A673 (cell line): ENCODE results near the gene DSCAML1. TPM values are rescaled to one million over a fixed set of nuclear protein-coding genes. Genes with fewer than 3 reads are reported as not detected.

Experiments
- BruUV-seq: library from RNA; stranded (reverse); fragments of 400-500 nt; replicated peaks from 2 replicates; lab custom pipeline; 2021; lab: Mats Ljungman, UMichigan
- CTCF ChIA-PET: fragments of 300-600 bp; sonication (Branson Sonifier 250); formaldehyde crosslinking; loops from one replicate; lab custom pipeline; 2022; ENCODE audit warnings: antibody characterized with exemption; lab: Charles Lee
- POLR2A ChIA-PET: fragments of 300-600 bp; sonication (Branson Sonifier 250); formaldehyde crosslinking; loops from one replicate; lab custom pipeline; 2022; ENCODE audit warnings: antibody characterized with exemption; ENCODE audit not compliant: low non-redundant PET; lab: Charles Lee
- DNase-seq: peaks from one replicate; pipeline ENCODE4 v3.0.0-alpha.2; 2015; ENCODE audit warnings: low spot score
- H3K27ac ChIP-seq: fragments of 200-600 bp; sonication (generic); 2 replicates; pipeline ENCODE4 v1.5.1; 2016; ENCODE audit warnings: mixed run types, low read depth, mild to moderate bottlenecking, mixed read lengths, antibody characterized with exemption, low read length; ENCODE audit not compliant: poor library complexity, severe bottlenecking
- H3K27me3 ChIP-seq: fragments of 200-600 bp; sonication (generic); replicated peaks from 2 replicates; pipeline ENCODE4 v1.6.1; 2017; ENCODE audit warnings: mixed run types, low read depth, mild to moderate bottlenecking, mixed read lengths, antibody characterized with exemption, low read length; ENCODE audit not compliant: insufficient read depth, poor library complexity
- H3K36me3 ChIP-seq: fragments of 200-600 bp; sonication (generic); 2 replicates; pipeline ENCODE4 v1.6.1; 2016; ENCODE audit warnings: mixed run types, mild to moderate bottlenecking, mixed read lengths, antibody characterized with exemption, low read length; ENCODE audit not compliant: insufficient read depth, poor library complexity, severe bottlenecking
- H3K4me1 ChIP-seq: fragments of 200-600 bp; sonication (generic); 2 replicates; pipeline ENCODE4 v1.6.1; 2017; ENCODE audit warnings: mixed run types, mild to moderate bottlenecking, mixed read lengths, antibody characterized with exemption, low read length; ENCODE audit not compliant: insufficient read depth, poor library complexity, severe bottlenecking
- H3K4me3 ChIP-seq: fragments of 200-600 bp; sonication (generic); 2 replicates; pipeline ENCODE4 v1.5.1; 2016; ENCODE audit warnings: low read depth, mixed run types, mild to moderate bottlenecking, mixed read lengths, low read length; ENCODE audit not compliant: poor library complexity, severe bottlenecking
- H3K9me3 ChIP-seq: fragments of 200-600 bp; sonication (generic); 2 replicates; pipeline ENCODE4 v1.6.1; 2016; ENCODE audit warnings: mixed run types, low read depth, mild to moderate bottlenecking, mixed read lengths, antibody characterized with exemption, low read length; ENCODE audit not compliant: poor library complexity, severe bottlenecking
- EZH2 ChIP-seq: fragments of 200-600 bp; sonication (generic); IDR thresholded peaks from 2 replicates; pipeline ENCODE4 v1.6.1; 2017; ENCODE audit warnings: borderline replicate concordance, low read depth, mild to moderate bottlenecking, mixed read lengths, antibody characterized with exemption, low read length; ENCODE audit not compliant: poor library complexity, severe bottlenecking
- intact Hi-C: fragments of 100-400 bp; cut with micrococcal nuclease; formaldehyde crosslinking; loops from one replicate; pipeline ENCODE4 v1.10.0; 2022; ENCODE audit not compliant: unreplicated experiment
- total RNA-seq: library from RNA; stranded (reverse); gene quantifications from 2 replicates; pipeline ENCODE4 v1.2.3, GENCODE V29; 2021
- TF ChIP-seq, protein P1 (sequence below): fragments of 300-800, 200-600 bp; sonication (generic); conservative IDR thresholded peaks from 2 replicates; pipeline ENCODE4 v1.5.1; 2017; ENCODE audit warnings: low read depth, mild to moderate bottlenecking, antibody characterized with exemption, low read length, moderate library complexity, mixed read lengths

DSCAML1 gene
- total RNA-seq, 1 experiment from 2014 or later: not detected

DNA sequence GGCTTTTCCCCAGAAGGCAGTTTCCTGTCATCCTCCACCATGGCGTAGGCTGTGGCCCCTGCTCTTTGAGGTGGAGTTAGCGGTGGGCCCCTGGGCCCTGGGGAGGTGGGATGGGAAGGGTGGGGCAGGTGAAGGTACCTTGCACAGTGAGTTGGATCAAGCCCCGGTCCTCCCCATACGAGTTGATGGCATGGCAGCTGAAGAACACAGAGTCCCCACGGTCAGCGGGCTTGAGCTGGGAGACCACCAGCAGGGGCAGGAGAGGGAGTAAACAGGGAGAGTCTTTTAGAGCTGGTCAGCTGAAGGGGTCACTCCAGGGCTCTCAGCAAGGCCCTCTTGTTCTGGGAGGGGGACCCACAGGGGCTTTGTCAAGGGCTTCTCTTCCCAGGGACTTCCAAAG, 316.0 kb downstream of the DSCAML1 start:
- ChIA-PET CTCF (no interaction called here), POLR2A (no interaction called here)
- peaks cover 11% of the 10 kb centered on the region for H3K27me3 ChIP-seq
- BruUV-seq: no TSS peak
- DNase-seq: no peak
- no peaks in the 10 kb centered on the region for H3K9me3 ChIP-seq
- H3K4me1 ChIP-seq: no peaks in the 10 kb centered on the region
- H3K4me3 ChIP-seq: no peak overlapping the region
- no peak overlapping the region for H3K27ac ChIP-seq
- TF ChIP-seq EZH2: no peak
- TF ChIP-seq, protein P1, sequence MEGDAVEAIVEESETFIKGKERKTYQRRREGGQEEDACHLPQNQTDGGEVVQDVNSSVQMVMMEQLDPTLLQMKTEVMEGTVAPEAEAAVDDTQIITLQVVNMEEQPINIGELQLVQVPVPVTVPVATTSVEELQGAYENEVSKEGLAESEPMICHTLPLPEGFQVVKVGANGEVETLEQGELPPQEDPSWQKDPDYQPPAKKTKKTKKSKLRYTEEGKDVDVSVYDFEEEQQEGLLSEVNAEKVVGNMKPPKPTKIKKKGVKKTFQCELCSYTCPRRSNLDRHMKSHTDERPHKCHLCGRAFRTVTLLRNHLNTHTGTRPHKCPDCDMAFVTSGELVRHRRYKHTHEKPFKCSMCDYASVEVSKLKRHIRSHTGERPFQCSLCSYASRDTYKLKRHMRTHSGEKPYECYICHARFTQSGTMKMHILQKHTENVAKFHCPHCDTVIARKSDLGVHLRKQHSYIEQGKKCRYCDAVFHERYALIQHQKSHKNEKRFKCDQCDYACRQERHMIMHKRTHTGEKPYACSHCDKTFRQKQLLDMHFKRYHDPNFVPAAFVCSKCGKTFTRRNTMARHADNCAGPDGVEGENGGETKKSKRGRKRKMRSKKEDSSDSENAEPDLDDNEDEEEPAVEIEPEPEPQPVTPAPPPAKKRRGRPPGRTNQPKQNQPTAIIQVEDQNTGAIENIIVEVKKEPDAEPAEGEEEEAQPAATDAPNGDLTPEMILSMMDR: no peak
- H3K36me3 ChIP-seq: no peaks in the 10 kb centered on the region
- intact Hi-C loops: no loop called here

DNA sequence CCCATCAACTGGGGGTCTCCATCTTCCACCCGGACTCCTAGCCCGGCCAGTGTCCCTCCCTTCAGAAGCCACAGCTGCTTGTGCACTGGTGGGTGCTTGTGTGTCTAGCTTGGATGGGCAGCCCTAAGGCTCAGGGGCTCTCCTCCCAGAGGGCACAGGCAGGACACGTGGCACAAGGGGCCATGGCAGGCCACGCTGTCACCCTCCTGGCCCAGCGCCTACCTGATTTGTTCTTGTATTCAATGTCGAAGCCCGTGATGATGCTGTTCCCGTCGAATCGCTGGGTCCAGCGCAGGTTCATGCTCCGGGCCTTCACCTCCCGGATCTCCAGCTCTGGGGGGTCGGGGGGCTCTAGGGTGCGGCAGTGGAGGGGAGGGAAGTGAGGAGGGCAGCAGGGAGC, 316.8 kb downstream of the DSCAML1 start:
- Histone ChIP-seq H3K9me3 (no peaks in the 10 kb centered on the region), H3K4me3 (no peak overlapping the region), H3K27ac (no peak overlapping the region), H3K36me3 (no peaks in the 10 kb centered on the region), H3K27me3 (peaks cover 17% of the 10 kb centered on the region), H3K4me1 (no peaks in the 10 kb centered on the region)
- ChIA-PET CTCF (no interaction called here), POLR2A (no interaction called here)
- TF ChIP-seq EZH2: no peak
- TF ChIP-seq, protein P1: no peak
- BruUV-seq: no TSS peak
- intact Hi-C loops: no loop called here
- no peak for DNase-seq

DNA sequence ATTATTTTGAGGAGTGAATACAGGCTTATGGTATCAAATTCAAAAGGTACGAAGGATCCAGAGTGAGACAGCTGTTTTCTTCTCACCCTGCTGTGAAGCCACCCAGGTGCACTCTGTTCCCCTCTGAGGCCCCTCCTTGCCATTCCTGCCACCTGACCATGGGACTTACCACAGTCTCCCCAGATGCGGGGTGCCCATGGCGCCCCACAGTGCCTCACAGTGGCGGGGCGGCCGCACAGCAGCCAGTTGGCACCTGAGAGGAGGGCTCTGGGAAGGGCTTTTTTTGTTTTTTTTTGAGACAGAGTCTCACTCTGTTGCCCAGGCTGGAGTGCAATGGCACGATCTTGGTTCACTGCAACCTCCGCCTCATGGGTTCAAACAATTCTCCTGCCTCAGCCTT, 317.6 kb downstream of the DSCAML1 start:
- no TSS peak for BruUV-seq
- ChIA-PET CTCF (no interaction called here), POLR2A (no interaction called here)
- TF ChIP-seq, protein P1: peak; percentile 48
- no peak for TF ChIP-seq EZH2
- DNase-seq: peak; percentile 13
- no peak overlapping the region for H3K27ac ChIP-seq
- H3K27me3 ChIP-seq: peaks cover 17% of the 10 kb centered on the region
- no peaks in the 10 kb centered on the region for H3K36me3 ChIP-seq
- H3K4me3 ChIP-seq: no peak overlapping the region
- H3K4me1 ChIP-seq: no peaks in the 10 kb centered on the region
- intact Hi-C loops: no loop called here
- no peaks in the 10 kb centered on the region for H3K9me3 ChIP-seq
